HepG2 (cell line): ENCODE results near the gene PTPRO. TPM values are rescaled to one million over a fixed set of nuclear protein-coding genes. Genes with fewer than 3 reads are reported as not detected.

ENCODE experiments used
- ATAC-seq: fragments of 200-7000 bp; cut with Tn5 transposase; 3 replicates; pipeline ENCODE4 v1.9.1; 2020; ENCODE audit warnings: mild to moderate bottlenecking, moderate library complexity
- BruUV-seq: library from RNA; stranded (reverse); fragments of 400-500 nt; replicated peaks from 2 replicates; lab custom pipeline; 2021; lab: Mats Ljungman, UMichigan
- CTCF ChIA-PET: fragments of 300-600 bp; formaldehyde crosslinking; extraction: SDS; loops from one replicate; lab custom pipeline; 2021; ENCODE audit warnings: low total read pairs, inconsistent platforms, low intra/inter-chr PET ratio; lab: Yijun Ruan, JAX
- POLR2A ChIA-PET: fragments of 350-600 bp; sonication (Branson Sonifier 250); formaldehyde crosslinking; loops from one replicate; lab custom pipeline; 2020; ENCODE audit warnings: antibody characterized with exemption, inconsistent platforms; lab: Yijun Ruan, JAX
- DNase-seq: peaks from one replicate; pipeline ENCODE4 v3.0.0-alpha.2; 2015; ENCODE audit warnings: low spot score
- FAIRE-seq: peaks from 3 replicates; lab custom pipeline; 2011; peaks lifted over from hg19 to GRCh38; lab: Jason Lieb, UNC
- H2AFZ ChIP-seq: one replicate; pipeline ENCODE4 v1.6.1; 2011; ENCODE audit warnings: low read length, inconsistent platforms
- H3K27ac ChIP-seq: fragments of 300-600 bp; 3 replicates; pipeline ENCODE4 v1.8.0; 2011; ENCODE audit warnings: mixed run types, mild to moderate bottlenecking, mixed read lengths, low read length, inconsistent platforms; ENCODE audit not compliant: insufficient read depth; ENCODE audit errors: extremely low read length
- H3K27me3 ChIP-seq, 2 experiments: fragments of 200-600 bp in 1 of 2; 2 replicates in 1 of 2; 3 replicates in 1 of 2; pipeline versions ENCODE4 v1.6.0 to v1.8.0; 2011; ENCODE audit warnings: low read length in 2 of 2, mild to moderate bottlenecking in 2 of 2, moderate library complexity in 2 of 2, inconsistent platforms in 1 of 2; ENCODE audit not compliant: insufficient read depth in 2 of 2, control insufficient read depth in 1 of 2
- H3K36me3 ChIP-seq, 2 experiments: fragments of 200-600 bp in 1 of 2; replicated peaks in 1 of 2; 2 replicates in 1 of 2; 3 replicates in 1 of 2; pipeline versions ENCODE4 v1.5.1 to v1.8.0; 2011; ENCODE audit warnings: low read length in 2 of 2, inconsistent platforms in 1 of 2; ENCODE audit not compliant: insufficient read depth in 2 of 2, control insufficient read depth in 1 of 2
- H3K4me1 ChIP-seq: 2 replicates; pipeline ENCODE4 v1.5.1; 2012; ENCODE audit warnings: low read length, inconsistent platforms; ENCODE audit not compliant: insufficient read depth
- H3K4me2 ChIP-seq: 2 replicates; pipeline ENCODE4 v1.6.0; 2011; ENCODE audit warnings: low read depth, low read length, inconsistent platforms
- H3K4me3 ChIP-seq, 3 experiments: fragments of 200-600 bp in 1 of 3; sonication (generic), shearing (Covaris generic) in 1 of 3; replicated peaks in 1 of 3; 2 replicates each; pipeline ENCODE4 v1.5.1; 2011 to 2016; ENCODE audit warnings: low read length in 3 of 3, inconsistent platforms in 2 of 3, low read depth in 2 of 3, mild to moderate bottlenecking in 2 of 3, control low read depth in 1 of 3, mixed read lengths in 1 of 3; ENCODE audit not compliant: insufficient read depth in 1 of 3
- H3K79me2 ChIP-seq: one replicate; pipeline ENCODE4 v1.6.1; 2011; ENCODE audit warnings: low read length, inconsistent platforms; ENCODE audit not compliant: insufficient read depth
- H3K9ac ChIP-seq: 2 replicates; pipeline ENCODE4 v1.6.0; 2011; ENCODE audit warnings: mild to moderate bottlenecking, low read depth, low read length, inconsistent platforms; ENCODE audit not compliant: insufficient read depth
- H3K9me3 ChIP-seq: 2 replicates; pipeline ENCODE4 v1.5.1; 2012; ENCODE audit warnings: mild to moderate bottlenecking, low read length
- H4K20me1 ChIP-seq: 2 replicates; pipeline ENCODE4 v1.6.0; 2011; ENCODE audit warnings: inconsistent platforms, mild to moderate bottlenecking, low read length, moderate library complexity; ENCODE audit not compliant: insufficient read depth
- DNMT1 ChIP-seq: sonication (generic); formaldehyde crosslinking; IDR thresholded peaks from 2 replicates; pipeline ENCODE4 v1.5.1; 2020; ENCODE audit warnings: mild to moderate bottlenecking, missing genetic modification reagents
- EHMT2 ChIP-seq: fragments of 200-600 bp; sonication (generic); IDR thresholded peaks from 2 replicates; pipeline ENCODE4 v1.7.0; 2017; ENCODE audit warnings: antibody characterized with exemption, low read depth, low read length, borderline replicate concordance
- SKI ChIP-seq: fragments of 450-650 bp; IDR thresholded peaks from one replicate; pipeline ENCODE4 v1.6.1; 2018; ENCODE audit warnings: mild to moderate bottlenecking; ENCODE audit not compliant: partially characterized antibody
- ZFP36 ChIP-seq: fragments of 150-350 bp; IDR thresholded peaks from 2 replicates; pipeline ENCODE4 v1.6.1; 2018; ENCODE audit warnings: borderline replicate concordance, low read length, low read depth; ENCODE audit not compliant: partially characterized antibody
- ZNF776 ChIP-seq: sonication (generic); formaldehyde crosslinking; IDR thresholded peaks from 2 replicates; pipeline ENCODE4 v1.4.0; 2020; ENCODE audit warnings: mild to moderate bottlenecking, missing genetic modification reagents
- ZSCAN25 ChIP-seq: sonication (generic); formaldehyde crosslinking; IDR thresholded peaks from 2 replicates; pipeline ENCODE4 v1.8.0; 2022; ENCODE audit warnings: mild to moderate bottlenecking, missing genetic modification reagents
- ZSCAN30 ChIP-seq: sonication (generic); formaldehyde crosslinking; IDR thresholded peaks from 2 replicates; pipeline ENCODE4 v1.5.0; 2020; ENCODE audit warnings: mild to moderate bottlenecking, missing genetic modification reagents
- WGBS: methylation state at CpG from one replicate; pipeline ENCODE4 v1.1.6; 2017; ENCODE audit warnings: low lambda C conversion rate; 5-methylcytosine and 5-hydroxymethylcytosine counted together
- in situ Hi-C: cut with HindIII; loops from 2 replicates; pipeline ENCODE4 v1.10.0; 2017; ENCODE audit warnings: low pct_unique_long_range_greater_than_20kb; ENCODE audit not compliant: extremely low pct_ligation_motif_present
- intact Hi-C: fragments of 100-400 bp; cut with micrococcal nuclease; formaldehyde crosslinking; loops from one replicate; pipeline ENCODE4 v1.10.0; 2022; ENCODE audit not compliant: unreplicated experiment
- polyA plus RNA-seq, 8 experiments: library from polyadenylated mRNA; depleted of rRNA in 3 of 8; stranded (reverse) in 7 of 8; unstranded in 1 of 8; fragments of >200 nt; fragmentation: Illumina TruSeq in 4 of 8; extraction: Trizol in 4 of 8; gene quantifications; 2 replicates each; pipeline versions ENCODE4 v1.2.1 to v1.2.3, GENCODE V29; 2011 to 2016; ENCODE audit warnings: low read depth in 4 of 8, missing spikeins in 1 of 8, mixed read lengths in 1 of 8; ENCODE audit not compliant: insufficient read depth in 1 of 8
- total RNA-seq, 5 experiments: library from RNA; depleted of rRNA; stranded (reverse); fragments of >200 nt; fragmentation: Illumina TruSeq; extraction: Trizol; gene quantifications; 2 replicates each; pipeline ENCODE4 v1.2.3, GENCODE V29; 2016; ENCODE audit warnings: low read depth in 1 of 5
- TF ChIP-seq, protein P1 (sequence below): sonication (generic); formaldehyde crosslinking; IDR thresholded peaks from 2 replicates; pipeline ENCODE4 v1.4.0; 2020; ENCODE audit warnings: mild to moderate bottlenecking, missing genetic modification reagents, borderline replicate concordance
- TF ChIP-seq, protein P2 (sequence below): sonication (generic); formaldehyde crosslinking; IDR thresholded peaks from 2 replicates; pipeline ENCODE4 v1.4.0; 2020; ENCODE audit warnings: mild to moderate bottlenecking, missing genetic modification reagents, borderline replicate concordance
- TF ChIP-seq, protein P3 (sequence below): sonication (generic); formaldehyde crosslinking; IDR thresholded peaks from 2 replicates; pipeline ENCODE4 v1.4.0; 2020; ENCODE audit warnings: mild to moderate bottlenecking, missing genetic modification reagents

Gene PTPRO
- total and polyA plus RNA-seq, 2 of the 13 experiments (the other 11 are each of a cell fraction or from before 2014, with no cell fraction given) = 0.04 TPM; not detected in 1

DNA sequence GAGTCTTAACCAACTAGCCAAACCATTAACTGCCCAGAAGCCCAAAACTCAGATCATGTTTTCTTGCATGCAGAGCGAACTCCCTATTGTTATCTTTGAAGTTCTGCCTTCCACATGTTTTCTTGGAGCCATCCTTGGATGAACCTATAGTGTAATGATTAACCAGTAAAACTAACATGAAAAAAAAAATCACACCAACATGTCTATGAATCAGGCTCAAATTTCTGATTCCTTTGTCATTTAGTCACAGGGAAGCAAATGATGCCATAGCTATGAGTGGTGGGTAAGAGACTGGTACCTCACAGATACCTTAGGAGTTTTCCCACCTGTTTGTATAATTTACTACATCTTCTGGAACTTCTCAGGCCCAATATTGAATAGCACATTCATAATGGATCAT is 70.7 kb downstream of the PTPRO start:
- POLR2A ChIA-PET = no interaction called here
- H4K20me1 ChIP-seq = no peaks in the 10 kb centered on the region
- H3K9me3 ChIP-seq = no peaks in the 10 kb centered on the region
- no peaks in the 10 kb centered on the region for H3K36me3 ChIP-seq
- H3K4me2 ChIP-seq = no peak overlapping the region
- in situ Hi-C loops (no loop called here), intact Hi-C loops (no loop called here)
- no peak overlapping the region for H3K4me3 ChIP-seq
- no peak for DNase-seq
- TF ChIP-seq SKI (no peak), ZSCAN25 (no peak), ZFP36 (no peak)
- TF ChIP-seq, protein P1, sequence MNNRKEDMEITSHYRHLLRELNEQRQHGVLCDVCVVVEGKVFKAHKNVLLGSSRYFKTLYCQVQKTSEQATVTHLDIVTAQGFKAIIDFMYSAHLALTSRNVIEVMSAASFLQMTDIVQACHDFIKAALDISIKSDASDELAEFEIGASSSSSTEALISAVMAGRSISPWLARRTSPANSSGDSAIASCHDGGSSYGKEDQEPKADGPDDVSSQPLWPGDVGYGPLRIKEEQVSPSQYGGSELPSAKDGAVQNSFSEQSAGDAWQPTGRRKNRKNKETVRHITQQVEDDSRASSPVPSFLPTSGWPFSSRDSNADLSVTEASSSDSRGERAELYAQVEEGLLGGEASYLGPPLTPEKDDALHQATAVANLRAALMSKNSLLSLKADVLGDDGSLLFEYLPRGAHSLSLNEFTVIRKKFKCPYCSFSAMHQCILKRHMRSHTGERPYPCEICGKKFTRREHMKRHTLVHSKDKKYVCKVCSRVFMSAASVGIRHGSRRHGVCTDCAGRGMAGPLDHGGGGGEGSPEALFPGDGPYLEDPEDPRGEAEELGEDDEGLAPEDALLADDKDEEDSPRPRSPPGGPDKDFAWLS (CRISPR knock-in tag) = no peak
- H3K9ac ChIP-seq = no peak overlapping the region
- FAIRE-seq = no peak
- no peaks in the 10 kb centered on the region for H3K27me3 ChIP-seq
- H2AFZ ChIP-seq = no peak overlapping the region
- 0% methylated on average over 1 of the region's 1 CpG for WGBS
- CTCF ChIA-PET = no interaction called here
- no peaks in the 10 kb centered on the region for H3K79me2 ChIP-seq
- H3K4me1 ChIP-seq = no peaks in the 10 kb centered on the region
- no TSS peak for BruUV-seq
- H3K27ac ChIP-seq = no peak overlapping the region
- no peak for ATAC-seq

DNA sequence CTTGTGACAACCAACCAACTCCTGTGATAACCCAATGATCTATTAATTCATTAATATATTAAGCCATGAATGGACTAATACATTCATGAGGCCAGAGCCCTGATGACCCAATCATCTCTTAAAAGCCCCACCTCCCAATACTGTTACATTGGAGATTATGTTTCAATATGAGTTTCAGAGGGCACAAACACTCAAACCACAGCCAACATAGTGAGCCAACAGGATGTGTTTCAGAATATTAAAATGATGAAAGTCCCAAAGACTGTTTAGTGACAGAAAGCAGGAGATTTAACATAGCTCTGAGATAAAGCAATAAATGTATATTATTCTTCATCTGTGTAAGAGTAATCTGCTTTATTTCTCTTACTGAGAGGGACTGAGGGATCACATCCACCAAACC is 71.7 kb downstream of the PTPRO start:
- CTCF ChIA-PET = no interaction called here
- Histone ChIP-seq H3K4me1 (no peaks in the 10 kb centered on the region), H3K4me2 (no peak overlapping the region), H3K36me3 (no peaks in the 10 kb centered on the region), H3K9ac (no peak overlapping the region), H2AFZ (no peak overlapping the region), H3K9me3 (no peaks in the 10 kb centered on the region), H3K79me2 (no peaks in the 10 kb centered on the region), H3K27ac (no peak overlapping the region), H3K27me3 (no peaks in the 10 kb centered on the region), H4K20me1 (no peaks in the 10 kb centered on the region), H3K4me3 (no peak overlapping the region)
- POLR2A ChIA-PET = no interaction called here
- in situ Hi-C loops = no loop called here
- intact Hi-C loops = no loop called here
- BruUV-seq = no TSS peak
- ATAC-seq (no peak), FAIRE-seq (no peak), DNase-seq (no peak)
- TF ChIP-seq, protein P2, sequence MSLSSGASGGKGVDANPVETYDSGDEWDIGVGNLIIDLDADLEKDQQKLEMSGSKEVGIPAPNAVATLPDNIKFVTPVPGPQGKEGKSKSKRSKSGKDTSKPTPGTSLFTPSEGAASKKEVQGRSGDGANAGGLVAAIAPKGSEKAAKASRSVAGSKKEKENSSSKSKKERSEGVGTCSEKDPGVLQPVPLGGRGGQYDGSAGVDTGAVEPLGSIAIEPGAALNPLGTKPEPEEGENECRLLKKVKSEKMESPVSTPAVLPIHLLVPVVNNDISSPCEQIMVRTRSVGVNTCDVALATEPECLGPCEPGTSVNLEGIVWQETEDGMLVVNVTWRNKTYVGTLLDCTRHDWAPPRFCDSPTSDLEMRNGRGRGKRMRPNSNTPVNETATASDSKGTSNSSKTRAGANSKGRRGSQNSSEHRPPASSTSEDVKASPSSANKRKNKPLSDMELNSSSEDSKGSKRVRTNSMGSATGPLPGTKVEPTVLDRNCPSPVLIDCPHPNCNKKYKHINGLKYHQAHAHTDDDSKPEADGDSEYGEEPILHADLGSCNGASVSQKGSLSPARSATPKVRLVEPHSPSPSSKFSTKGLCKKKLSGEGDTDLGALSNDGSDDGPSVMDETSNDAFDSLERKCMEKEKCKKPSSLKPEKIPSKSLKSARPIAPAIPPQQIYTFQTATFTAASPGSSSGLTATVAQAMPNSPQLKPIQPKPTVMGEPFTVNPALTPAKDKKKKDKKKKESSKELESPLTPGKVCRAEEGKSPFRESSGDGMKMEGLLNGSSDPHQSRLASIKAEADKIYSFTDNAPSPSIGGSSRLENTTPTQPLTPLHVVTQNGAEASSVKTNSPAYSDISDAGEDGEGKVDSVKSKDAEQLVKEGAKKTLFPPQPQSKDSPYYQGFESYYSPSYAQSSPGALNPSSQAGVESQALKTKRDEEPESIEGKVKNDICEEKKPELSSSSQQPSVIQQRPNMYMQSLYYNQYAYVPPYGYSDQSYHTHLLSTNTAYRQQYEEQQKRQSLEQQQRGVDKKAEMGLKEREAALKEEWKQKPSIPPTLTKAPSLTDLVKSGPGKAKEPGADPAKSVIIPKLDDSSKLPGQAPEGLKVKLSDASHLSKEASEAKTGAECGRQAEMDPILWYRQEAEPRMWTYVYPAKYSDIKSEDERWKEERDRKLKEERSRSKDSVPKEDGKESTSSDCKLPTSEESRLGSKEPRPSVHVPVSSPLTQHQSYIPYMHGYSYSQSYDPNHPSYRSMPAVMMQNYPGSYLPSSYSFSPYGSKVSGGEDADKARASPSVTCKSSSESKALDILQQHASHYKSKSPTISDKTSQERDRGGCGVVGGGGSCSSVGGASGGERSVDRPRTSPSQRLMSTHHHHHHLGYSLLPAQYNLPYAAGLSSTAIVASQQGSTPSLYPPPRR (CRISPR knock-in tag) = no peak
- TF ChIP-seq DNMT1 (CRISPR knock-in tag) = no peak
- TF ChIP-seq ZNF776 (CRISPR knock-in tag) = no peak
- TF ChIP-seq, protein P3, sequence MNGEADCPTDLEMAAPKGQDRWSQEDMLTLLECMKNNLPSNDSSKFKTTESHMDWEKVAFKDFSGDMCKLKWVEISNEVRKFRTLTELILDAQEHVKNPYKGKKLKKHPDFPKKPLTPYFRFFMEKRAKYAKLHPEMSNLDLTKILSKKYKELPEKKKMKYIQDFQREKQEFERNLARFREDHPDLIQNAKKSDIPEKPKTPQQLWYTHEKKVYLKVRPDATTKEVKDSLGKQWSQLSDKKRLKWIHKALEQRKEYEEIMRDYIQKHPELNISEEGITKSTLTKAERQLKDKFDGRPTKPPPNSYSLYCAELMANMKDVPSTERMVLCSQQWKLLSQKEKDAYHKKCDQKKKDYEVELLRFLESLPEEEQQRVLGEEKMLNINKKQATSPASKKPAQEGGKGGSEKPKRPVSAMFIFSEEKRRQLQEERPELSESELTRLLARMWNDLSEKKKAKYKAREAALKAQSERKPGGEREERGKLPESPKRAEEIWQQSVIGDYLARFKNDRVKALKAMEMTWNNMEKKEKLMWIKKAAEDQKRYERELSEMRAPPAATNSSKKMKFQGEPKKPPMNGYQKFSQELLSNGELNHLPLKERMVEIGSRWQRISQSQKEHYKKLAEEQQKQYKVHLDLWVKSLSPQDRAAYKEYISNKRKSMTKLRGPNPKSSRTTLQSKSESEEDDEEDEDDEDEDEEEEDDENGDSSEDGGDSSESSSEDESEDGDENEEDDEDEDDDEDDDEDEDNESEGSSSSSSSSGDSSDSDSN (CRISPR knock-in tag) = no peak
- no peak for TF ChIP-seq ZSCAN30 (CRISPR knock-in tag)
- no peak for TF ChIP-seq EHMT2
